Neural crest cell (in vitro differentiated cells): Measurements from ENCODE around the gene ARV1. TPM values are rescaled to one million over a fixed set of nuclear protein-coding genes. Genes with fewer than 3 reads are reported as not detected.

Experiments
- DNase-seq: peaks from one replicate; pipeline ENCODE4 v3.0.0; 2021; ENCODE audit warnings: low read depth, mixed read lengths, low spot score
- H3K27ac Mint-ChIP-seq: one replicate; pipeline ENCODE4 v1.8.0; 2021; ENCODE audit warnings: mild to moderate bottlenecking, mixed read lengths; ENCODE audit not compliant: unreplicated experiment
- H3K27me3 Mint-ChIP-seq: 2 replicates; pipeline ENCODE4 v1.8.0; 2021; ENCODE audit warnings: low read depth, mild to moderate bottlenecking, mixed read lengths
- H3K36me3 Mint-ChIP-seq: 2 replicates; pipeline ENCODE4 v1.8.0; 2021; ENCODE audit warnings: low read depth, mild to moderate bottlenecking, mixed read lengths
- H3K4me1 Mint-ChIP-seq: 2 replicates; pipeline ENCODE4 v1.8.0; 2021; ENCODE audit warnings: mixed read lengths
- H3K4me3 Mint-ChIP-seq: one replicate; pipeline ENCODE4 v1.8.0; 2021; ENCODE audit warnings: mild to moderate bottlenecking, mixed read lengths
- H3K9me3 Mint-ChIP-seq: 2 replicates; pipeline ENCODE4 v1.8.0; 2021; ENCODE audit warnings: mixed read lengths
- total RNA-seq: library from RNA; stranded (reverse); gene quantifications from 2 replicates; pipeline ENCODE4 v1.2.1, GENCODE V29; 2021
- TF ChIP-seq, protein P1 (sequence below): fragments of 200-600 bp; sonication (generic); conservative IDR thresholded peaks from 2 replicates; pipeline ENCODE4 v1.5.0; 2021; ENCODE audit warnings: antibody characterized with exemption, mild to moderate bottlenecking

The ARV1 gene
- total RNA-seq, 1 donor from 2014 or later = 19.2 TPM

GRCh38 chr1:230976825-230977747 is 1.8 kb upstream of the ARV1 start:
- no peak for DNase-seq
- no peaks in the 10 kb centered on the region for H3K36me3 Mint-ChIP-seq
- peak overlapping the region; percentile 95 for H3K4me3 Mint-ChIP-seq
- no peak overlapping the region for H3K27ac Mint-ChIP-seq
- TF ChIP-seq, protein P1, sequence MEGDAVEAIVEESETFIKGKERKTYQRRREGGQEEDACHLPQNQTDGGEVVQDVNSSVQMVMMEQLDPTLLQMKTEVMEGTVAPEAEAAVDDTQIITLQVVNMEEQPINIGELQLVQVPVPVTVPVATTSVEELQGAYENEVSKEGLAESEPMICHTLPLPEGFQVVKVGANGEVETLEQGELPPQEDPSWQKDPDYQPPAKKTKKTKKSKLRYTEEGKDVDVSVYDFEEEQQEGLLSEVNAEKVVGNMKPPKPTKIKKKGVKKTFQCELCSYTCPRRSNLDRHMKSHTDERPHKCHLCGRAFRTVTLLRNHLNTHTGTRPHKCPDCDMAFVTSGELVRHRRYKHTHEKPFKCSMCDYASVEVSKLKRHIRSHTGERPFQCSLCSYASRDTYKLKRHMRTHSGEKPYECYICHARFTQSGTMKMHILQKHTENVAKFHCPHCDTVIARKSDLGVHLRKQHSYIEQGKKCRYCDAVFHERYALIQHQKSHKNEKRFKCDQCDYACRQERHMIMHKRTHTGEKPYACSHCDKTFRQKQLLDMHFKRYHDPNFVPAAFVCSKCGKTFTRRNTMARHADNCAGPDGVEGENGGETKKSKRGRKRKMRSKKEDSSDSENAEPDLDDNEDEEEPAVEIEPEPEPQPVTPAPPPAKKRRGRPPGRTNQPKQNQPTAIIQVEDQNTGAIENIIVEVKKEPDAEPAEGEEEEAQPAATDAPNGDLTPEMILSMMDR = no peak
- H3K4me1 Mint-ChIP-seq = peaks cover 24% of the 10 kb centered on the region
- H3K9me3 Mint-ChIP-seq = no peaks in the 10 kb centered on the region
- H3K27me3 Mint-ChIP-seq = no peaks in the 10 kb centered on the region

DNA sequence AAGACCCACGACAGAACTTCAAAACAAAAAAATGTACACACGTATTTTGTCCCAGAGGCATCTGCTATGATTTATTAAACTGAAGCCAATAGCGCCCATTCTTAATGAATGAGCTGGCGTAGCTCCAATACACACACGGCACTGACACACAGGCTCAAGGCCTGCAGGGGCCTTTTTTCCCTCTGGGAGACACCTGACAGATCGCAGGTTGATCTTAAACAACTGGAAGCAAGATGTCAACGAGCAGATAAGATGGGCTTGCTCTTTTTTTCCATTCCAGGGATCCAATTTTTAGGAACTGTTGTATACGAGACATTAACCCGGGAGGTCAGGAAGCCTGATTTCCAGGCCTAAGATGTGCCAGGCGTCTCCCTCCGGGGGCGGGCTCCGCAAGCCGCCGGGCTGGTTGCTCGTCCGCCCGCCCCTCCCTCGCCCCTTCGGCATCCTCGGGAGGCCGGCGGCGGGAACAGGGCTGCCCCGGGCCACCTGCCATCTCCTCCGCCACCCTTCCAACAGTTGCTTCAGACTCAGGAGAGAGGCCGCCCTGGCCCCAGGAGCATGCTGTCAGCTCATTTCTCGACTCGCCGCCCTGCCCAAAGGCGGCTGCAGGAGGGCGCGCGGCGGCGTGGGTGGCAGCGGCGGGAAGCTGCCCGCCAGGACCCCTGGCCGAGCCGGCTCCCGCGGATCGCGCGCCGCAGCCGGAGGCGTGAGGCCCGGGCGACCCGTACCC is 968 bp upstream of the ARV1 start:
- Mint-ChIP-seq H3K36me3 (no peaks in the 10 kb centered on the region), H3K4me3 (peak overlapping the region; percentile 95), H3K27me3 (no peaks in the 10 kb centered on the region), H3K4me1 (peaks cover 24% of the 10 kb centered on the region), H3K9me3 (no peaks in the 10 kb centered on the region), H3K27ac (peak overlapping the region; percentile 85)
- peak; percentile 25 for DNase-seq
- TF ChIP-seq, protein P1 = no peak

DNA sequence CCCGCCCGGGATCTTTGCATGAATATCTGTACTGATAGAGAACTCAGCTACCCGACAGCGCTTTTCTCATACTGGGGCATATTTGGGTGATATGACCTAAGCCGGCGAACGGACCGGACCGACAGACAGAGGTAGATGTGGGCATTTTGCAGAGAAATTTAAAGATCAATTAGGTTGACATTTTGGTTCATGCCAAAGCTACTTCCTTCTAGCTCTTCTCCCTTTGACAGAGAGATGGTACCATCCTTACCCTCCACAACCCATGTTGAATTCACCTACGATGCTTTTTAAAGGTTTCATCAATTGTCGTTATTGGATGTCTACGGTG is 459 bp downstream of the ARV1 start:
- no peaks in the 10 kb centered on the region for H3K27me3 Mint-ChIP-seq
- TF ChIP-seq, protein P1 = no peak
- H3K9me3 Mint-ChIP-seq = no peaks in the 10 kb centered on the region
- H3K4me1 Mint-ChIP-seq = peaks cover 24% of the 10 kb centered on the region
- peak overlapping the region; percentile 53 for H3K27ac Mint-ChIP-seq
- DNase-seq = no peak
- no peak overlapping the region for H3K4me3 Mint-ChIP-seq
- H3K36me3 Mint-ChIP-seq = no peaks in the 10 kb centered on the region

DNA sequence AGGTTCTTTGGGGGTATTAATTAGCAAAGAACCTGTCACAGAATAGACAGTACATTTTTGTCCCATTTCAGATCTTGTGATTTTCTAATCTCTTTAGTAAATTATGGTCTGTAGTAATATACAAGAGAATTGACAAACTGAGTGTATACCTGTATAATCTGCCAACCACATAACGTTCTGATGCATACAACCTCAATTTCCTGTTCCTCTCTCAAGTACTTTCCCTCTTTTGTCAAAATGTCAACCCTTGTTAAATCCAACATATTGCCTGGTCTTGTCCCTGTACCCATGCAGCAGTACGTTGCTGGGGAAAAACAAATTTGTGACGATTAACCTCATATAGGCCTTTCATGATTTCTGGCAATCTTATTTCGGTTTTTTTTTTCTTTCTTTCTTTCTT is 1.1 kb downstream of the ARV1 start:
- no peaks in the 10 kb centered on the region for H3K27me3 Mint-ChIP-seq
- no peak overlapping the region for H3K27ac Mint-ChIP-seq
- DNase-seq = no peak
- H3K36me3 Mint-ChIP-seq = no peaks in the 10 kb centered on the region
- peaks cover 24% of the 10 kb centered on the region for H3K4me1 Mint-ChIP-seq
- H3K4me3 Mint-ChIP-seq = no peak overlapping the region
- no peaks in the 10 kb centered on the region for H3K9me3 Mint-ChIP-seq
- TF ChIP-seq, protein P1 = no peak

DNA sequence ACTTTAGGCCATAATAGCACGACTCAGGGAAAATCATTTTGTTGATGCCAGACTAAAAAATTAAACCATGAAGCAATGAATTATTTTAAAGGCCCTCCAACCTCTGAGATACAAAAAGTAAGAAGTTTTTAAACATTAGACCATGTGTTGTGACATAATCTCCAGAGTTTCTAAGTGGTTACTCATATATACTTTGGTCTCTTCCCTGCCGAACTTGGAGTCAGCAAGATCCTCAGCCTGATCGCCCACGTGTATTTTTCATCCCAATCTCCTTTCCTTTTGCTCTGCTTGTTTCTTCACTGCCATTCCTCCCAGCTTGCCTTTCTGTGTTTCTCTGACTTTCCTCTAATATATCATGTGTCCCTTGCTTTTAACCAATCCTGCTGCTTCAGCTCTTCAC is 3.8 kb downstream of the ARV1 start:
- H3K9me3 Mint-ChIP-seq = no peaks in the 10 kb centered on the region
- H3K27ac Mint-ChIP-seq = no peak overlapping the region
- TF ChIP-seq, protein P1 = no peak
- no peaks in the 10 kb centered on the region for H3K27me3 Mint-ChIP-seq
- no peaks in the 10 kb centered on the region for H3K36me3 Mint-ChIP-seq
- no peak for DNase-seq
- H3K4me1 Mint-ChIP-seq = peaks cover 18% of the 10 kb centered on the region
- H3K4me3 Mint-ChIP-seq = no peak overlapping the region
